ENCODE results near the gene TRPM3. TPM values are rescaled to one million over a fixed set of nuclear protein-coding genes. Genes with fewer than 3 reads are reported as not detected.
A peak's percentile ranks its signal among the peaks of the same experiment; 100 is the strongest.

TRPM3 gene
- total and polyA plus RNA-seq, 9 of the 15 experiments (the other 6 are each of a cell fraction or from before 2014, with no cell fraction given), result 0.04 TPM; not detected in 8

DNA sequence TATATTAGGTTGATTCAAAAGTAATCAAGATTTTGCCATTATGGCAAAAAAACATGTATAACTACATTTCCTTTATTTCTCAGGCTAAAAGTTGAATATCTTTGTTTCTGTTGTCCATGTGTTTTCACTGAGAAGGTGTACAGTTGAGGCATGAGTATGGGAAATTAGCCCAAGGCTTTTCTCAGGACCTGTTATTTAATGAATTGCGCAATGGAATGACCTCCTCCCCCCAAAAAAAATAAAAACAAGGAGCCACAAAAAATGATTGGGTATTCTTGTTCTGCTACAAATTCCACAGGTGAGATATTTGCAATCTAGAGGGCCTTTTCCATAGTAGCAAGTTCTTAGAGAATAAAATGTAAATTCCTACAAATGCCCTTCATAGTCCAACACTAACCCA, 186.8 kb downstream of the TRPM3 start:
- no peaks in the 10 kb centered on the region for H3K9me1 ChIP-seq (ENCODE audit: control insufficient read depth, insufficient read depth, low read length)
- no peaks in the 10 kb centered on the region for H3K36me3 ChIP-seq (ENCODE audit: control insufficient read depth, insufficient read depth, low read length)
- 0% methylated on average over 1 of the region's 1 CpG for WGBS (ENCODE audit: insufficient coverage, low coverage, missing lambda C conversion rate)
- in situ Hi-C loops (cut with MboI) (no loop called here), intact Hi-C loops (cut with micrococcal nuclease) (no loop called here)
- H4K20me1 ChIP-seq (replicated peaks; ENCODE audit: control insufficient read depth, insufficient read depth, low read length), result no peaks in the 10 kb centered on the region
- no peak overlapping the region for H3K4me2 ChIP-seq (ENCODE audit: insufficient read depth, low read length)
- ATAC-seq, result no peak
- H3K4me1 ChIP-seq (replicated peaks in 1 of 2; ENCODE audit: control insufficient read depth in 2 of 2, insufficient read depth in 2 of 2, low read length in 2 of 2), result no peaks in the 10 kb centered on the region
- H3K9me3 ChIP-seq (replicated peaks; ENCODE audit: control insufficient read depth, insufficient read depth, low read depth, low read length), result no peaks in the 10 kb centered on the region
- no TSS peak for BruUV-seq (replicated peaks)
- FAIRE-seq, result no peak
- POLR2A ChIA-PET, result interaction anchor here (0.6 kb wide), 1 partner anchor 12 kb away, joined by 3 read pairs; no protein-coding TSS in a partner anchor
- CTCF ChIA-PET (ENCODE audit: low intra/inter-chr PET ratio), result no interaction called here
- no peak overlapping the region for H2AFZ ChIP-seq (ENCODE audit: low read depth, low read length)
- no peaks in the 10 kb centered on the region for H3K27me3 ChIP-seq (ENCODE audit: control insufficient read depth in 2 of 2, insufficient read depth in 2 of 2, low read length in 2 of 2)
- H3K27ac ChIP-seq (ENCODE audit: extremely low read depth, low read depth, low read length), result no peak overlapping the region
- H3K79me2 ChIP-seq (ENCODE audit: control insufficient read depth, insufficient read depth, low read length), result no peaks in the 10 kb centered on the region
- no peak overlapping the region for H3K4me3 ChIP-seq
- TF ChIP-seq CEBPB (tag; IDR thresholded peaks at IDR 0.05), result 0 out of 2 replicates have a peak, but pooled peaks have one; percentile 12
- TF ChIP-seq SMARCA5 (IDR thresholded peaks at IDR 0.05), result no peak
- TF ChIP-seq DACH1 (IDR thresholded peaks at IDR 0.05; ENCODE audit: partially characterized antibody), result no peak
- TF ChIP-seq CEBPG (CRISPR knock-in tag; IDR thresholded peaks at IDR 0.05), result no peak
- TF ChIP-seq CEBPG (tag; conservative IDR thresholded peaks at IDR 0.05 in 1 of 2, IDR thresholded peaks at IDR 0.05 in 1 of 2), result 0 out of 4 replicates have a peak, but pooled peaks of 1 of the 2 experiments have one; percentile 19
- no peak for TF ChIP-seq BDP1 (IDR thresholded peaks at IDR 0.05; ENCODE audit: insufficient read depth, insufficient read length)
- TF ChIP-seq, protein P1, sequence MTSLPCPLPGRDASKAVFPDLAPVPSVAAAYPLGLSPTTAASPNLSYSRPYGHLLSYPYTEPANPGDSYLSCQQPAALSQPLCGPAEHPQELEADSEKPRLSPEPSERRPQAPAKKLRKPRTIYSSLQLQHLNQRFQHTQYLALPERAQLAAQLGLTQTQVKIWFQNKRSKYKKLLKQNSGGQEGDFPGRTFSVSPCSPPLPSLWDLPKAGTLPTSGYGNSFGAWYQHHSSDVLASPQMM (CRISPR knock-in tag; IDR thresholded peaks at IDR 0.05), result no peak
- TF ChIP-seq ERF (CRISPR knock-in tag; IDR thresholded peaks at IDR 0.05), result no peak
- H3K9ac ChIP-seq (ENCODE audit: insufficient read depth in 1 of 2, low read depth in 2 of 2, low read length in 2 of 2), result no peak overlapping the region
- DNase-seq (ENCODE audit: extremely low read depth in 1 of 4, low spot score in 3 of 4), result no peak

Measured in K562 (cell line).